HFF-Myc (cell line): ENCODE results near the gene CACNA1I.

ENCODE experiments used
- DNase-seq: peaks from one replicate; pipeline ENCODE4 v3.0.0-alpha.2; 2011; ENCODE audit warnings: low read depth; ENCODE audit errors: extremely low read depth
- H3K4me3 ChIP-seq: replicated peaks from 2 replicates; pipeline ENCODE4 v1.5.1; 2011; ENCODE audit warnings: low read depth, mild to moderate bottlenecking, control low read depth, low read length
- TF ChIP-seq, protein P1 (sequence below): IDR thresholded peaks from 2 replicates; pipeline ENCODE4 v1.5.1; 2012; ENCODE audit warnings: mild to moderate bottlenecking, low read depth, low read length, control low read depth; ENCODE audit errors: missing control alignments

Gene CACNA1I

GRCh38 chr22:39577900-39578299 lies 7.3 kb downstream of the CACNA1I start:
- TF ChIP-seq, protein P1, sequence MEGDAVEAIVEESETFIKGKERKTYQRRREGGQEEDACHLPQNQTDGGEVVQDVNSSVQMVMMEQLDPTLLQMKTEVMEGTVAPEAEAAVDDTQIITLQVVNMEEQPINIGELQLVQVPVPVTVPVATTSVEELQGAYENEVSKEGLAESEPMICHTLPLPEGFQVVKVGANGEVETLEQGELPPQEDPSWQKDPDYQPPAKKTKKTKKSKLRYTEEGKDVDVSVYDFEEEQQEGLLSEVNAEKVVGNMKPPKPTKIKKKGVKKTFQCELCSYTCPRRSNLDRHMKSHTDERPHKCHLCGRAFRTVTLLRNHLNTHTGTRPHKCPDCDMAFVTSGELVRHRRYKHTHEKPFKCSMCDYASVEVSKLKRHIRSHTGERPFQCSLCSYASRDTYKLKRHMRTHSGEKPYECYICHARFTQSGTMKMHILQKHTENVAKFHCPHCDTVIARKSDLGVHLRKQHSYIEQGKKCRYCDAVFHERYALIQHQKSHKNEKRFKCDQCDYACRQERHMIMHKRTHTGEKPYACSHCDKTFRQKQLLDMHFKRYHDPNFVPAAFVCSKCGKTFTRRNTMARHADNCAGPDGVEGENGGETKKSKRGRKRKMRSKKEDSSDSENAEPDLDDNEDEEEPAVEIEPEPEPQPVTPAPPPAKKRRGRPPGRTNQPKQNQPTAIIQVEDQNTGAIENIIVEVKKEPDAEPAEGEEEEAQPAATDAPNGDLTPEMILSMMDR = no peak
- H3K4me3 ChIP-seq = no peak overlapping the region
- DNase-seq = no peak

DNA sequence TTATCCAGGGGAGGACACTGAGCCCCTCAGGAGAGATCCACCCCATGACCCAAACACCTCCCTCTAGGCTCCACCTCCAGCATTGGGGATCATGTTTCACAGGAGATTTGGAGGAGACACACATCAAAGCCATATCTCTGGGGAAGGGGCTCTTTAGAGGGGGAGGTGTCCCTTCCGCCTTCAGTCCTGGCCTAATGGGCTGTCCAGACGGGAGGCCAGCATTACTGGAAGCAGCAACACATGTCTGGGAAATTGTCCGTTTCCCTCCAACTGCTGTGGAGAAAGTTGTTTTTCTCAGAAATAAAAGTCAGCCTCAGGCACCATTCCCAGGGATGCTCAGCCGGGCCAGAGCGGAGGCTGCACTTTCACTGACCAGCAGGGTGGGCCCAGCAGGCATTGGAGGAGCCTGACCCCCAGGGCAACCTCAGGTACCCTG lies 9.5 kb downstream of the CACNA1I start:
- TF ChIP-seq, protein P1 = no peak

GRCh38 chr22:39580795-39581194 lies 10.2 kb downstream of the CACNA1I start:
- no peak for DNase-seq
- TF ChIP-seq, protein P1 = no peak
- no peak overlapping the region for H3K4me3 ChIP-seq

More for the DNA sequence above, 9.5 kb downstream of the CACNA1I start:
- no peak for DNase-seq
- no peak overlapping the region for H3K4me3 ChIP-seq

DNA sequence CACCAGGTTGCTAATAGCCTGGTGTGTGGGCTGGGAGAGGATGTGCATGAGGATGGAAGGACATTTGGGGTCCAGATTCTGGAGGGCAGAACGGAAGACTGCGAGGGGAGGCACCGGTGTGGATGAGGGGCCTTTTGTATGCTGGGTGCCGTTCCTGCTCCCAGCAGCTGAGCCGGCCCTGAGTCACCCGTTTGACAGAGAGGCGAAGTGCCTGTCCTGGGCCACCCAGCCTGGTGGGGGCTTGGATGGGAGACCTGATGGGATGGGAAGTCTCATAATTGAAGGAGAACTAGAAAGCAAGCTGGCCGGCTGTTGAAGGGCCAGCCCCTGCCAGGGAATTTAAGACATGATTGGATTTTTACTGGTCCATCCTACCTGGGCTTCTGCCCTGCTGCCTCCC lies 10.8 kb downstream of the CACNA1I start:
- no peak for DNase-seq
- no peak overlapping the region for H3K4me3 ChIP-seq
- TF ChIP-seq, protein P1 = no peak

GRCh38 chr22:39583066-39583667 lies 12.6 kb downstream of the CACNA1I start:
- TF ChIP-seq, protein P1 = no peak
- H3K4me3 ChIP-seq = no peak overlapping the region
- DNase-seq = no peak

- H3K4me3 ChIP-seq = no peak overlapping the region
- DNase-seq = no peak
- TF ChIP-seq, protein P1 = no peak
Measured at GRCh38 chr22:39589875-39590274, 19.3 kb downstream of the CACNA1I start.
